Astrocyte (in vitro differentiated cells and primary cell): ENCODE measurements around the gene INPP5E. TPM values are rescaled to one million over a fixed set of nuclear protein-coding genes. Genes with fewer than 3 reads are reported as not detected.

Source experiments
- DNase-seq: peaks from one replicate; pipeline ENCODE4 v3.0.0-alpha.2; 2010; ENCODE audit warnings: low read depth
- FAIRE-seq: peaks from 2 replicates; lab custom pipeline; 2011; peaks lifted over from hg19 to GRCh38; lab: Jason Lieb, UNC
- H2AFZ ChIP-seq: 2 replicates; pipeline ENCODE4 v1.6.0; 2012; ENCODE audit warnings: low read depth, low read length, inconsistent platforms
- H3K27ac ChIP-seq: 2 replicates; pipeline ENCODE4 v1.5.1; 2011; ENCODE audit warnings: low read depth, low read length, inconsistent platforms
- H3K27me3 ChIP-seq: 2 replicates; pipeline ENCODE4 v1.6.0; 2011; ENCODE audit warnings: low read length, inconsistent platforms; ENCODE audit not compliant: insufficient read depth
- H3K36me3 ChIP-seq: 2 replicates; pipeline ENCODE4 v1.5.1; 2011; ENCODE audit warnings: low read length, inconsistent platforms; ENCODE audit not compliant: insufficient read depth
- H3K4me1 ChIP-seq: 2 replicates; pipeline ENCODE4 v1.5.1; 2011; ENCODE audit warnings: low read length, inconsistent platforms; ENCODE audit not compliant: insufficient read depth
- H3K4me2 ChIP-seq: 2 replicates; pipeline ENCODE4 v1.6.0; 2012; ENCODE audit warnings: low read length, inconsistent platforms
- H3K4me3 ChIP-seq: 2 replicates; pipeline ENCODE4 v1.5.1; 2011; ENCODE audit warnings: low read depth, mild to moderate bottlenecking, low read length, inconsistent platforms; ENCODE audit not compliant: insufficient read depth
- H3K79me2 ChIP-seq: 2 replicates; pipeline ENCODE4 v1.6.0; 2012; ENCODE audit warnings: mild to moderate bottlenecking, low read length, inconsistent platforms; ENCODE audit not compliant: insufficient read depth
- H3K9ac ChIP-seq: 2 replicates; pipeline ENCODE4 v1.6.0; 2012; ENCODE audit warnings: mild to moderate bottlenecking, low read length, inconsistent platforms
- H3K9me3 ChIP-seq: 2 replicates; pipeline ENCODE4 v1.5.1; 2012; ENCODE audit warnings: low read depth, mild to moderate bottlenecking, low read length, inconsistent platforms; ENCODE audit not compliant: insufficient read depth
- H4K20me1 ChIP-seq: 2 replicates; pipeline ENCODE4 v1.6.0; 2012; ENCODE audit warnings: low read length, inconsistent platforms; ENCODE audit not compliant: insufficient read depth
- H3K27ac Mint-ChIP-seq: one replicate; pipeline ENCODE4 v1.8.0; 2021; ENCODE audit warnings: mild to moderate bottlenecking, mixed read lengths; ENCODE audit not compliant: unreplicated experiment
- H3K27me3 Mint-ChIP-seq: one replicate; pipeline ENCODE4 v1.8.0; 2021; ENCODE audit warnings: low read depth, mixed read lengths; ENCODE audit not compliant: unreplicated experiment
- H3K36me3 Mint-ChIP-seq: one replicate; pipeline ENCODE4 v1.8.0; 2021; ENCODE audit warnings: low read depth, mixed read lengths; ENCODE audit not compliant: unreplicated experiment
- H3K4me1 Mint-ChIP-seq: one replicate; pipeline ENCODE4 v1.8.0; 2021; ENCODE audit warnings: low read depth, mixed read lengths; ENCODE audit not compliant: unreplicated experiment
- H3K4me3 Mint-ChIP-seq: one replicate; pipeline ENCODE4 v1.8.0; 2021; ENCODE audit warnings: mild to moderate bottlenecking, moderate library complexity, mixed read lengths; ENCODE audit not compliant: unreplicated experiment
- H3K9me3 Mint-ChIP-seq: one replicate; pipeline ENCODE4 v1.8.0; 2021; ENCODE audit warnings: mild to moderate bottlenecking, mixed read lengths; ENCODE audit not compliant: unreplicated experiment
- CTCF ChIP-seq: IDR thresholded peaks from 2 replicates; pipeline ENCODE4 v1.5.1; 2011; ENCODE audit warnings: low read depth, mild to moderate bottlenecking, inconsistent platforms, low read length, moderate library complexity; ENCODE audit not compliant: insufficient read depth
- EZH2 ChIP-seq: IDR thresholded peaks from 2 replicates; pipeline ENCODE4 v1.6.1; 2012; ENCODE audit warnings: mild to moderate bottlenecking, low read length, inconsistent platforms; ENCODE audit not compliant: insufficient read depth
- total RNA-seq: library from RNA; stranded (reverse); gene quantifications from 2 replicates; pipeline ENCODE4 v1.2.1, GENCODE V29; 2021

Gene INPP5E
- total RNA-seq, 1 donor from 2014 or later, result 13.2 TPM

GRCh38 chr9:136381311-136381710, 58.3 kb downstream of the INPP5E start:
- Mint-ChIP-seq H3K27ac (peak overlapping the region; percentile 34), H3K27me3 (no peaks in the 10 kb centered on the region), H3K9me3 (no peaks in the 10 kb centered on the region), H3K36me3 (peaks cover 17% of the 10 kb centered on the region), H3K4me1 (no peaks in the 10 kb centered on the region), H3K4me3 (no peak overlapping the region)
- Histone ChIP-seq H3K36me3 (peaks cover 20% of the 10 kb centered on the region), H3K27ac (no peak overlapping the region), H3K4me3 (no peak overlapping the region), H3K27me3 (no peaks in the 10 kb centered on the region), H4K20me1 (peaks cover 5% of the 10 kb centered on the region), H3K9ac (no peak overlapping the region), H3K79me2 (no peaks in the 10 kb centered on the region), H3K4me1 (no peaks in the 10 kb centered on the region), H3K4me2 (no peak overlapping the region), H3K9me3 (no peaks in the 10 kb centered on the region), H2AFZ (no peak overlapping the region)
- no peak for FAIRE-seq
- no peak for TF ChIP-seq CTCF
- no peak for TF ChIP-seq EZH2
- no peak for DNase-seq

- H3K4me3 Mint-ChIP-seq, result no peak overlapping the region
- Histone ChIP-seq H3K4me2 (no peak overlapping the region), H2AFZ (no peak overlapping the region), H3K4me1 (no peaks in the 10 kb centered on the region), H3K9me3 (no peaks in the 10 kb centered on the region), H3K27ac (no peak overlapping the region), H3K36me3 (peaks cover 15% of the 10 kb centered on the region), H3K79me2 (no peaks in the 10 kb centered on the region), H3K4me3 (no peak overlapping the region), H4K20me1 (peaks cover 5% of the 10 kb centered on the region), H3K27me3 (no peaks in the 10 kb centered on the region), H3K9ac (no peak overlapping the region)
- H3K4me1 Mint-ChIP-seq, result no peaks in the 10 kb centered on the region
- H3K36me3 Mint-ChIP-seq, result peaks cover 13% of the 10 kb centered on the region
- TF ChIP-seq CTCF (no peak), EZH2 (no peak)
- no peaks in the 10 kb centered on the region for H3K27me3 Mint-ChIP-seq
- no peaks in the 10 kb centered on the region for H3K9me3 Mint-ChIP-seq
- FAIRE-seq (no peak), DNase-seq (no peak)
- no peak overlapping the region for H3K27ac Mint-ChIP-seq
Observed at GRCh38 chr9:136380381-136380780, 59.3 kb downstream of the INPP5E start.

- no peaks in the 10 kb centered on the region for H3K79me2 ChIP-seq
- no peak overlapping the region for H3K4me2 ChIP-seq
- Mint-ChIP-seq H3K9me3 (no peaks in the 10 kb centered on the region), H3K27ac (no peak overlapping the region), H3K4me1 (no peaks in the 10 kb centered on the region), H3K4me3 (no peak overlapping the region), H3K36me3 (peaks cover 12% of the 10 kb centered on the region), H3K27me3 (no peaks in the 10 kb centered on the region)
- DNase-seq (no peak), FAIRE-seq (no peak)
- no peak overlapping the region for H3K9ac ChIP-seq
- H4K20me1 ChIP-seq, result peaks cover 5% of the 10 kb centered on the region
- no peak overlapping the region for H3K27ac ChIP-seq
- peaks cover 12% of the 10 kb centered on the region for H3K36me3 ChIP-seq
- no peaks in the 10 kb centered on the region for H3K27me3 ChIP-seq
- TF ChIP-seq CTCF, result no peak
- no peak overlapping the region for H3K4me3 ChIP-seq
- H3K9me3 ChIP-seq, result no peaks in the 10 kb centered on the region
- no peak overlapping the region for H2AFZ ChIP-seq
- H3K4me1 ChIP-seq, result no peaks in the 10 kb centered on the region
Observed at GRCh38 chr9:136379891-136380290, 59.8 kb downstream of the INPP5E start.
